IMR-90 (cell line): ENCODE data around the gene ADM2. TPM values are rescaled to one million over a fixed set of nuclear protein-coding genes. Genes with fewer than 3 reads are reported as not detected.

Experiments used
- ATAC-seq: fragments of 200-7000 bp; cut with Tn5 transposase; 2 replicates; pipeline ENCODE4 v1.9.1; 2020; ENCODE audit warnings: low read depth, mild to moderate bottlenecking, moderate library complexity
- BruUV-seq: library from RNA; stranded (reverse); fragments of 400-500 nt; replicated peaks from 2 replicates; lab custom pipeline; 2021; lab: Mats Ljungman, UMichigan
- CTCF ChIA-PET: fragments of 300-600 bp; formaldehyde crosslinking; extraction: SDS; loops from one replicate; lab custom pipeline; 2021; ENCODE audit warnings: antibody characterized with exemption; lab: Yijun Ruan, JAX
- POLR2A ChIA-PET: fragments of 300-600 bp; sonication (Branson Sonifier 250); formaldehyde crosslinking; loops from one replicate; lab custom pipeline; 2022; ENCODE audit warnings: antibody characterized with exemption; ENCODE audit not compliant: unreplicated experiment; lab: Charles Lee
- DNase-seq: peaks from one replicate; pipeline ENCODE4 v3.0.0; 2013
- H2AFZ ChIP-seq: replicated peaks from 2 replicates; pipeline ENCODE3; 2013; ENCODE audit warnings: low read length, mild to moderate bottlenecking; ENCODE audit not compliant: poor library complexity
- H2AK5ac ChIP-seq: 2 replicates; pipeline ENCODE4 v1.6.1; 2013; ENCODE audit warnings: low read depth, low read length, inconsistent platforms
- H2AK9ac ChIP-seq: replicated peaks from 2 replicates; pipeline ENCODE3; 2013; ENCODE audit warnings: mild to moderate bottlenecking, low read depth, low read length, moderate library complexity; ENCODE audit not compliant: poor library complexity
- H2BK120ac ChIP-seq: 2 replicates; pipeline ENCODE4 v1.6.1; 2013; ENCODE audit warnings: low read depth, low read length, inconsistent platforms
- H2BK15ac ChIP-seq: 3 replicates; pipeline ENCODE4 v1.6.1; 2013; ENCODE audit warnings: low read depth, low read length, inconsistent platforms
- H2BK20ac ChIP-seq: 2 replicates; pipeline ENCODE4 v1.6.1; 2013; ENCODE audit warnings: low read depth, mild to moderate bottlenecking, inconsistent platforms, low read length, moderate library complexity
- H2BK5ac ChIP-seq: 2 replicates; pipeline ENCODE4 v1.6.1; 2013; ENCODE audit warnings: mild to moderate bottlenecking, low read depth, low read length, inconsistent platforms; ENCODE audit not compliant: poor library complexity, severe bottlenecking
- H3K14ac ChIP-seq: replicated peaks from 2 replicates; pipeline ENCODE4 v1.6.1; 2013; ENCODE audit warnings: low read depth, low read length, inconsistent platforms
- H3K18ac ChIP-seq: 2 replicates; pipeline ENCODE4 v1.6.1; 2013; ENCODE audit warnings: low read depth, low read length, control low read depth
- H3K23ac ChIP-seq: 2 replicates; pipeline ENCODE4 v1.6.1; 2013; ENCODE audit warnings: low read depth, low read length, inconsistent platforms
- H3K27ac ChIP-seq: 2 replicates; pipeline ENCODE4 v1.5.1; 2013; ENCODE audit warnings: mild to moderate bottlenecking, control low read depth, low read length; ENCODE audit not compliant: insufficient read depth
- H3K27me3 ChIP-seq: 2 replicates; pipeline ENCODE4 v1.6.1; 2013; ENCODE audit warnings: low read length; ENCODE audit not compliant: control insufficient read depth, insufficient read depth
- H3K36me3 ChIP-seq: 2 replicates; pipeline ENCODE4 v1.6.1; 2013; ENCODE audit warnings: low read length, mixed read lengths; ENCODE audit not compliant: control insufficient read depth, insufficient read depth
- H3K4ac ChIP-seq: 2 replicates; pipeline ENCODE4 v1.6.1; 2013; ENCODE audit warnings: low read depth, low read length, inconsistent platforms
- H3K4me1 ChIP-seq: 2 replicates; pipeline ENCODE4 v1.6.1; 2013; ENCODE audit warnings: low read length, mixed read lengths; ENCODE audit not compliant: control insufficient read depth, insufficient read depth
- H3K4me2 ChIP-seq: 2 replicates; pipeline ENCODE4 v1.6.1; 2013; ENCODE audit warnings: low read depth, mild to moderate bottlenecking, control low read depth, low read length, moderate library complexity
- H3K4me3 ChIP-seq: 2 replicates; pipeline ENCODE4 v1.5.1; 2013; ENCODE audit warnings: low read depth, mild to moderate bottlenecking, control low read depth, low read length, moderate library complexity; ENCODE audit not compliant: insufficient read depth
- H3K56ac ChIP-seq: 2 replicates; pipeline ENCODE4 v1.6.1; 2013; ENCODE audit warnings: low read length, inconsistent platforms; ENCODE audit not compliant: insufficient read depth; ENCODE audit errors: extremely low read depth
- H3K79me1 ChIP-seq, 2 experiments: 2 replicates each; pipeline ENCODE4 v1.6.1; 2013; ENCODE audit warnings: low read length in 2 of 2, inconsistent platforms in 1 of 2, low read depth in 1 of 2
- H3K9ac ChIP-seq: 2 replicates; pipeline ENCODE4 v1.6.1; 2013; ENCODE audit warnings: low read depth, low read length, control low read depth
- H3K9me1 ChIP-seq: 2 replicates; pipeline ENCODE4 v1.6.1; 2013; ENCODE audit warnings: low read length, inconsistent platforms; ENCODE audit not compliant: insufficient read depth
- H3K9me3 ChIP-seq: 2 replicates; pipeline ENCODE4 v1.6.1; 2013; ENCODE audit warnings: low read length; ENCODE audit not compliant: control insufficient read depth, insufficient read depth
- H4K20me1 ChIP-seq: 2 replicates; pipeline ENCODE4 v1.6.1; 2013; ENCODE audit warnings: low read length, inconsistent platforms; ENCODE audit not compliant: insufficient read depth
- H4K5ac ChIP-seq: 2 replicates; pipeline ENCODE4 v1.6.1; 2013; ENCODE audit warnings: mild to moderate bottlenecking, low read depth, low read length, control low read depth
- H4K8ac ChIP-seq, 2 experiments: 2 replicates each; pipeline ENCODE4 v1.6.1; 2013; ENCODE audit warnings: low read depth in 2 of 2, low read length in 2 of 2, control low read depth in 1 of 2, inconsistent platforms in 1 of 2
- H4K91ac ChIP-seq: 2 replicates; pipeline ENCODE4 v1.6.1; 2013; ENCODE audit warnings: low read depth, low read length, inconsistent platforms; ENCODE audit not compliant: insufficient read depth
- MXI1 ChIP-seq: IDR thresholded peaks from 2 replicates; pipeline ENCODE4 v1.6.1; 2012; ENCODE audit warnings: low read depth, mild to moderate bottlenecking, low read length, moderate library complexity, borderline replicate concordance
- RAD21 ChIP-seq: IDR thresholded peaks from 2 replicates; pipeline ENCODE4 v1.6.1; 2012; ENCODE audit warnings: low read length, improper control_type of control experiment
- SMC3 ChIP-seq: fragments of 150-350 bp; IDR thresholded peaks from 2 replicates; pipeline ENCODE4 v1.6.1; 2016; ENCODE audit warnings: low read depth, mild to moderate bottlenecking, antibody characterized with exemption, low read length, moderate library complexity
- USF2 ChIP-seq: fragments of 150-350 bp; IDR thresholded peaks from 2 replicates; pipeline ENCODE4 v1.6.1; 2017; ENCODE audit warnings: mild to moderate bottlenecking, antibody characterized with exemption, low read length, low read depth
- WGBS, 2 experiments: methylation state at CpG; one replicate each; pipeline versions ENCODE4 v1.1.5 to v1.1.7; 2013; ENCODE audit warnings: missing lambda C conversion rate in 2 of 2; ENCODE audit not compliant: insufficient read length in 1 of 2; ENCODE audit errors: extremely low coverage in 2 of 2; 5-methylcytosine and 5-hydroxymethylcytosine counted together
- dilution Hi-C: fragments of 300-500 bp; cut with HindIII; formaldehyde crosslinking; loops from one replicate; pipeline ENCODE4 v1.14.3; 2018; ENCODE audit warnings: low sequenced_read_pairs; ENCODE audit not compliant: unreplicated experiment
- in situ Hi-C: fragments of 300-500 bp; cut with MboI; formaldehyde crosslinking; loops from 3 replicates; pipeline ENCODE4 v1.14.3; 2019; ENCODE audit warnings: low sequenced_read_pairs, inconsistent platforms, mixed read lengths
- intact Hi-C: fragments of 100-400 bp; cut with micrococcal nuclease; formaldehyde crosslinking; loops from 2 replicates; pipeline ENCODE4 v1.10.0; 2022
- polyA plus RNA-seq, 3 experiments: library from polyadenylated mRNA; depleted of rRNA; stranded (reverse); fragments of >200 nt; gene quantifications; 2 replicates each; pipeline ENCODE4 v1.2.3, GENCODE V29; 2012; ENCODE audit warnings: low replicate concordance in 1 of 3
- total RNA-seq: library from RNA; depleted of rRNA; stranded (reverse); fragments of >200 nt; gene quantifications from 2 replicates; pipeline ENCODE4 v1.2.3, GENCODE V29; 2012

ADM2 gene
- total and polyA plus RNA-seq, 2 of the 4 experiments (the other 2 are of a cell fraction) = 0.18 to 2.3 TPM

- peak overlapping the region; percentile 88 for H3K4me2 ChIP-seq
- no peaks in the 10 kb centered on the region for H3K27me3 ChIP-seq
- no peak overlapping the region; the same call in 1 of the 2 replicates for H3K14ac ChIP-seq
- no peak for ATAC-seq
- no peaks in the 10 kb centered on the region for H3K9me3 ChIP-seq
- no peak overlapping the region for H3K18ac ChIP-seq
- intact Hi-C loops (no loop called here), in situ Hi-C loops (no loop called here), dilution Hi-C loops (no loop called here)
- 0 out of 2 replicates have a peak overlapping the region, but pooled peaks have one; percentile 52 for H2AK5ac ChIP-seq
- CTCF ChIA-PET = interaction anchor here (0.5 kb wide), 1 partner anchor 95 kb away, joined by 3 read pairs; no protein-coding TSS in a partner anchor
- no peak overlapping the region for H2AFZ ChIP-seq
- no peak overlapping the region; the same call in 1 of the 2 replicates for H3K27ac ChIP-seq
- peaks cover 12% of the 10 kb centered on the region for H3K9me1 ChIP-seq
- H2BK120ac ChIP-seq = no peak overlapping the region
- H3K79me1 ChIP-seq = peaks cover 11 to 40% of the 10 kb centered on the region in 2 experiments
- no peak overlapping the region for H4K5ac ChIP-seq
- H3K4me1 ChIP-seq = peaks cover 13% of the 10 kb centered on the region
- H2BK15ac ChIP-seq = no peak overlapping the region
- H3K9ac ChIP-seq = peak overlapping the region; percentile 77
- H3K56ac ChIP-seq = no peak overlapping the region
- H3K4me3 ChIP-seq = peak overlapping the region; percentile 84
- H2AK9ac ChIP-seq = peak overlapping the region; percentile 98
- POLR2A ChIA-PET = interaction anchor here (0.6 kb wide), 1 partner anchor 10 kb away, joined by 3 read pairs; no protein-coding TSS in a partner anchor
- peaks cover 30% of the 10 kb centered on the region for H3K36me3 ChIP-seq
- H3K4ac ChIP-seq = peak overlapping the region; percentile 40; the same call in 1 of the 2 replicates
- no TSS peak for BruUV-seq
- H3K23ac ChIP-seq = peak overlapping the region; percentile 2; the same call in 1 of the 2 replicates
- H4K20me1 ChIP-seq = peaks cover 19% of the 10 kb centered on the region
- no peak overlapping the region for H2BK20ac ChIP-seq
- no peak for DNase-seq
- TF ChIP-seq MXI1 (no peak), RAD21 (no peak), USF2 (no peak), SMC3 (no peak)
- H4K8ac ChIP-seq = peak overlapping the region; percentile 37 to 86; a peak in 2 of 4 replicates
- H4K91ac ChIP-seq = no peak overlapping the region
- WGBS, 2 experiments = 89% methylated on average over 20 of the region's 25 CpGs; no CpG with 5 or more reads in 1 of the 2 experiments
- no peak overlapping the region for H2BK5ac ChIP-seq
Measured at GRCh38 chr22:50523806-50524675, 42.7 kb downstream of the ADM2 start.
